Nephron (organoid): Measurements from ENCODE around the gene THSD4.
"Not testable (repeated sequence)": the region's sequence is repeated elsewhere in the genome, so short reads cannot be mapped to it uniquely, and the experiment has no call there.

ENCODE experiments used
- H3K27ac Mint-ChIP-seq, 3 experiments: 2 replicates each; pipeline ENCODE4 v1.8.0; 2020; ENCODE audit warnings: mixed read lengths in 3 of 3, mild to moderate bottlenecking in 2 of 3, moderate library complexity in 1 of 3
- H3K27me3 Mint-ChIP-seq: 2 replicates; pipeline ENCODE4 v1.8.0; 2021; ENCODE audit warnings: low read depth, mild to moderate bottlenecking, moderate library complexity, mixed read lengths
- H3K36me3 Mint-ChIP-seq: 2 replicates; pipeline ENCODE4 v1.8.0; 2020; ENCODE audit warnings: low read depth, mixed read lengths
- H3K4me1 Mint-ChIP-seq: 2 replicates; pipeline ENCODE4 v1.8.0; 2020; ENCODE audit warnings: mixed read lengths
- H3K4me3 Mint-ChIP-seq, 3 experiments: 2 replicates each; pipeline ENCODE4 v1.8.0; 2020; ENCODE audit warnings: mild to moderate bottlenecking in 3 of 3, mixed read lengths in 3 of 3, moderate library complexity in 2 of 3
- H3K9me3 Mint-ChIP-seq: 2 replicates; pipeline ENCODE4 v1.8.0; 2020; ENCODE audit warnings: mixed read lengths
- TF ChIP-seq, protein P1 (sequence below), 3 experiments: fragments of 200-600 bp; sonication (generic); IDR thresholded peaks; one replicate each; pipeline ENCODE4 v1.5.0; 2021; ENCODE audit warnings: antibody characterized with exemption in 3 of 3; ENCODE audit not compliant: unreplicated experiment in 3 of 3

Gene THSD4

GRCh38 chr15:71167445-71168165 lies 52.3 kb downstream of the THSD4 start:
- H3K27me3 Mint-ChIP-seq, result peaks cover 3% of the 10 kb centered on the region
- no peak overlapping the region for H3K4me3 Mint-ChIP-seq
- peaks cover 9% of the 10 kb centered on the region for H3K36me3 Mint-ChIP-seq
- H3K9me3 Mint-ChIP-seq, result peaks cover 25% of the 10 kb centered on the region
- TF ChIP-seq, protein P1, sequence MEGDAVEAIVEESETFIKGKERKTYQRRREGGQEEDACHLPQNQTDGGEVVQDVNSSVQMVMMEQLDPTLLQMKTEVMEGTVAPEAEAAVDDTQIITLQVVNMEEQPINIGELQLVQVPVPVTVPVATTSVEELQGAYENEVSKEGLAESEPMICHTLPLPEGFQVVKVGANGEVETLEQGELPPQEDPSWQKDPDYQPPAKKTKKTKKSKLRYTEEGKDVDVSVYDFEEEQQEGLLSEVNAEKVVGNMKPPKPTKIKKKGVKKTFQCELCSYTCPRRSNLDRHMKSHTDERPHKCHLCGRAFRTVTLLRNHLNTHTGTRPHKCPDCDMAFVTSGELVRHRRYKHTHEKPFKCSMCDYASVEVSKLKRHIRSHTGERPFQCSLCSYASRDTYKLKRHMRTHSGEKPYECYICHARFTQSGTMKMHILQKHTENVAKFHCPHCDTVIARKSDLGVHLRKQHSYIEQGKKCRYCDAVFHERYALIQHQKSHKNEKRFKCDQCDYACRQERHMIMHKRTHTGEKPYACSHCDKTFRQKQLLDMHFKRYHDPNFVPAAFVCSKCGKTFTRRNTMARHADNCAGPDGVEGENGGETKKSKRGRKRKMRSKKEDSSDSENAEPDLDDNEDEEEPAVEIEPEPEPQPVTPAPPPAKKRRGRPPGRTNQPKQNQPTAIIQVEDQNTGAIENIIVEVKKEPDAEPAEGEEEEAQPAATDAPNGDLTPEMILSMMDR (IDR thresholded peaks at IDR 0.05; ENCODE audit: unreplicated experiment in 3 of 3), result no peak
- no peaks in the 10 kb centered on the region for H3K4me1 Mint-ChIP-seq
- no peak overlapping the region for H3K27ac Mint-ChIP-seq

- TF ChIP-seq, protein P1 (IDR thresholded peaks at IDR 0.05; ENCODE audit: unreplicated experiment in 3 of 3), result no peak
- Mint-ChIP-seq H3K9me3 (peaks cover 25% of the 10 kb centered on the region), H3K36me3 (peaks cover 5% of the 10 kb centered on the region), H3K27ac (no peak overlapping the region), H3K4me1 (no peaks in the 10 kb centered on the region), H3K27me3 (no peaks in the 10 kb centered on the region), H3K4me3 (no peak overlapping the region)
Observed at GRCh38 chr15:71168166-71168834, 53.0 kb downstream of the THSD4 start.

GRCh38 chr15:71170163-71170562 lies 54.9 kb downstream of the THSD4 start:
- Mint-ChIP-seq H3K4me1 (no peaks in the 10 kb centered on the region), H3K27me3 (no peaks in the 10 kb centered on the region), H3K4me3 (no peak overlapping the region), H3K36me3 (peaks cover 11% of the 10 kb centered on the region), H3K27ac (no peak overlapping the region), H3K9me3 (peaks cover 33% of the 10 kb centered on the region)
- TF ChIP-seq, protein P1 (IDR thresholded peaks at IDR 0.05; ENCODE audit: unreplicated experiment in 3 of 3), result no peak

DNA sequence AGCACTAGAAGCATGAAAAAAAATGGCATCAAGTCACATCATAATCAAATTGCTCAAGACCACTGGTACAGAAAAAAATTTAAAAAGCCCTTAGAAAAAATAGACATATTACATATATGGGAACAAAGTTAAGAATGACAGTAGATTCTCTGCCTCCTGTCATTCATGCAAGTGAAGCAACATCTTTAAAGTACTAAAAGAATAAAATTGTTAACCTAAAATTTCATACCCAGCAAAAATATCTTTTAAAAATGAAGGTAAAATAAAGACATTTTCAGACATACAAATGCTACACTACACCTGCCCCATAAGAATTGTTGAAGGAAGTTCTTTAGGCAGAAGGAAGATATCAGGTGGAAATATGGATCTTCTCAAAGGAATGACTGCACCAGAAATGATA lies 55.9 kb downstream of the THSD4 start:
- no peaks in the 10 kb centered on the region for H3K27me3 Mint-ChIP-seq
- no peak overlapping the region for H3K4me3 Mint-ChIP-seq
- H3K36me3 Mint-ChIP-seq, result peaks cover 11% of the 10 kb centered on the region
- H3K27ac Mint-ChIP-seq, result no peak overlapping the region
- peaks cover 33% of the 10 kb centered on the region for H3K9me3 Mint-ChIP-seq
- no peaks in the 10 kb centered on the region for H3K4me1 Mint-ChIP-seq
- TF ChIP-seq, protein P1 (IDR thresholded peaks at IDR 0.05; ENCODE audit: unreplicated experiment in 3 of 3), result no peak

- H3K4me1 Mint-ChIP-seq, H3K27ac Mint-ChIP-seq, H3K27me3 Mint-ChIP-seq, H3K4me3 Mint-ChIP-seq: not testable (repeated sequence)
- H3K36me3 Mint-ChIP-seq, result peaks cover 11% of the 10 kb centered on the region
- H3K9me3 Mint-ChIP-seq, result peaks cover 28% of the 10 kb centered on the region
Observed at GRCh38 chr15:71174360-71174759, 59.1 kb downstream of the THSD4 start.

- Mint-ChIP-seq H3K27me3 (no peaks in the 10 kb centered on the region), H3K27ac (peak overlapping the region; percentile 4 to 54 (median 25)), H3K4me1 (peaks cover 9% of the 10 kb centered on the region), H3K36me3 (no peaks in the 10 kb centered on the region), H3K9me3 (peaks cover 7% of the 10 kb centered on the region), H3K4me3 (no peak overlapping the region)
- TF ChIP-seq, protein P1 (IDR thresholded peaks at IDR 0.05; ENCODE audit: unreplicated experiment in 3 of 3), result no peak
Observed at GRCh38 chr15:71180986-71181853, 65.9 kb downstream of the THSD4 start.
